Posterior cingulate gyrus (tissue), 11 donors: ENCODE data around the gene FAM53A.
"Not testable (repeated sequence)": the region's sequence is repeated elsewhere in the genome, so short reads cannot be mapped to it uniquely, and the experiment has no call there.

Experiments
- DNase-seq, 10 donors: peaks; one replicate each; pipeline versions ENCODE4 v3.0.0 to v3.0.0-alpha.2; 2020 to 2021; ENCODE audit warnings: mixed read lengths in 3 of 10
- intact Hi-C: fragments of 100-400 bp; cut with DNase I; formaldehyde crosslinking; loops from one replicate; pipeline ENCODE4 v1.15.1; 2023

Gene FAM53A

GRCh38 chr4:1611501-1611870, 72.6 kb downstream of the FAM53A start:
- intact Hi-C loops, result no loop called here
- DNase-seq, result peak in 4 of 10 donors; percentile 17 to 77 (median 70)

- intact Hi-C loops, result no loop called here
- DNase-seq, result peak in 5 of 10 donors; percentile 2 to 79 (median 59)
These were observed 73.2 kb downstream of the FAM53A start for GRCh38 chr4:1610791-1611500.

- DNase-seq, result peak in 4 of 10 donors; percentile 11 to 76 (median 60)
- intact Hi-C loops, result no loop called here
These were observed 74.0 kb downstream of the FAM53A start for GRCh38 chr4:1609901-1610790.

- DNase-seq, result peak in 4 of 10 donors; percentile 24 to 67 (median 62)
- intact Hi-C loops, result no loop called here
These were observed 75.2 kb downstream of the FAM53A start for GRCh38 chr4:1608821-1609500.

- intact Hi-C loops, result no loop called here
- peak in 4 of 10 donors; percentile 16 to 70 (median 60) for DNase-seq
These were observed 75.8 kb downstream of the FAM53A start for GRCh38 chr4:1608196-1608820.

GRCh38 chr4:1607436-1608195, 76.5 kb downstream of the FAM53A start:
- intact Hi-C loops, result not testable (repeated sequence)
- DNase-seq, result peak in 3 of 10 donors; percentile 5 to 66 (median 54)

- intact Hi-C loops, result no loop called here
- DNase-seq, result peak in 4 of 10 donors; percentile 27 to 85 (median 76)
These were observed 79.4 kb downstream of the FAM53A start for GRCh38 chr4:1604706-1605205.

GRCh38 chr4:1604181-1604705, 79.9 kb downstream of the FAM53A start:
- intact Hi-C loops, result no loop called here
- DNase-seq, result peak in 4 of 10 donors; percentile 20 to 82 (median 67)

GRCh38 chr4:1603413-1604135, 80.5 kb downstream of the FAM53A start:
- DNase-seq, result peak in 4 of 10 donors; percentile 16 to 81 (median 63)
- intact Hi-C loops, result no loop called here

- peak in 4 of 10 donors; percentile 24 to 81 (median 74) for DNase-seq
- intact Hi-C loops, result no loop called here
These were observed 81.3 kb downstream of the FAM53A start for GRCh38 chr4:1602655-1603412.

- DNase-seq, result peak in 4 of 10 donors; percentile 25 to 71 (median 49)
These were observed 82.1 kb downstream of the FAM53A start for GRCh38 chr4:1601852-1602654.

GRCh38 chr4:1601533-1601835, 82.6 kb downstream of the FAM53A start:
- intact Hi-C loops, result no loop called here
- peak in 1 of 10 donors; percentile 58 for DNase-seq

More at GRCh38 chr4:1601852-1602654, 82.1 kb downstream of the FAM53A start:
- intact Hi-C loops, result no loop called here

- intact Hi-C loops, result no loop called here
- peak in 4 of 10 donors; percentile 8 to 72 (median 64) for DNase-seq
These were observed 83.1 kb downstream of the FAM53A start for GRCh38 chr4:1600811-1601532.

GRCh38 chr4:1600211-1600780, 83.8 kb downstream of the FAM53A start:
- intact Hi-C loops, result no loop called here
- peak in 5 of 10 donors; percentile 1 to 67 (median 22) for DNase-seq

GRCh38 chr4:1599491-1600210, 84.5 kb downstream of the FAM53A start:
- intact Hi-C loops, result no loop called here
- peak in 5 of 10 donors; percentile 2 to 69 (median 52) for DNase-seq
